Measurements from ENCODE around the gene HSPBP1.
"Not testable (repeated sequence)": the region's sequence is repeated elsewhere in the genome, so short reads cannot be mapped to it uniquely, and the experiment has no call there.

The HSPBP1 gene

DNA sequence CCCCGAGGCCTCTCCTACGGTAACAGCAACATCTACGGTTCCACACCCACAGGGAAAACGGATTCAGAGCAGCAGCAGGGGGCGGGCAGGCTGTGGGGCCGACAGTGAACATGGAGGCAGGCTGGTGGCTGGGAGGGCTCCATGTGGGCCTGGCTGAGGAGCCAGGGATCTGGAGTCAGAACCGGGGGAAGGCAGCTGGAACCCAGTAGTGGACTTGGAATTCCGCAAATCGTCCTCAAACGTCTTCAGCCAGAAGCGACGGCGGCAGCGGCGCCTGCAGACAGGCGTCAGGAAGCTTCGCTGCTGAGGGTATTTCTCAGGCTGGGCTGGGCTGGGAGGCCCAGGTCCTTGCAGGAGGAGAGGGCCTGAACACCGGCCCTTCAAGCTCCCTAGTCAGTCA lies 53.1 kb downstream of the HSPBP1 start:
- Histone ChIP-seq H3K27ac (no peak overlapping the region), H3K4me3 (no peak overlapping the region)

DNA sequence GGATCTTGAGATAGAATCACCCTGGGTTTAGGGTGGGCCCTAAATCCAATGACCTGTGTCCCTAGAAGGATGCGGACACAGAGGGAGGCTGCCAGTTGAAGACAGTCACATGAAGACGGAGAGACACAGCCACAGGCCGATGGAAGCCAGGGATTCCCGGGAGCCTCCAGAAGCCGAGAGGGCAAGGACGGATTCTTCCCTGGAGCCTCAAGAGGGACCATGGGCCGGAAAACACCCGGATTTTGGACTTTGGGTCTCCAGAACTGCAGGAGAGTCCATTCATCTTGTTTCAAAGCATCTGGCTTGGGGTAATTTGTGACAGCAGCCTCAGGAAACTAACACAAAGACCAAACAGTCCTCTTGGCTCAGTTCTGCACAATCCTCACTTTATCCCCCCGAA lies 53.6 kb downstream of the HSPBP1 start:
- H3K4me3 ChIP-seq, result no peak overlapping the region
- H3K27ac ChIP-seq, result no peak overlapping the region

- no peak overlapping the region for H3K4me3 ChIP-seq
- no peak overlapping the region for H3K27ac ChIP-seq
Measured at GRCh38 chr19:55225415-55225958, 54.4 kb downstream of the HSPBP1 start.

- not testable (repeated sequence) for H3K4me3 ChIP-seq, H3K27ac ChIP-seq
Measured at GRCh38 chr19:55224679-55225414, 55.1 kb downstream of the HSPBP1 start.

DNA sequence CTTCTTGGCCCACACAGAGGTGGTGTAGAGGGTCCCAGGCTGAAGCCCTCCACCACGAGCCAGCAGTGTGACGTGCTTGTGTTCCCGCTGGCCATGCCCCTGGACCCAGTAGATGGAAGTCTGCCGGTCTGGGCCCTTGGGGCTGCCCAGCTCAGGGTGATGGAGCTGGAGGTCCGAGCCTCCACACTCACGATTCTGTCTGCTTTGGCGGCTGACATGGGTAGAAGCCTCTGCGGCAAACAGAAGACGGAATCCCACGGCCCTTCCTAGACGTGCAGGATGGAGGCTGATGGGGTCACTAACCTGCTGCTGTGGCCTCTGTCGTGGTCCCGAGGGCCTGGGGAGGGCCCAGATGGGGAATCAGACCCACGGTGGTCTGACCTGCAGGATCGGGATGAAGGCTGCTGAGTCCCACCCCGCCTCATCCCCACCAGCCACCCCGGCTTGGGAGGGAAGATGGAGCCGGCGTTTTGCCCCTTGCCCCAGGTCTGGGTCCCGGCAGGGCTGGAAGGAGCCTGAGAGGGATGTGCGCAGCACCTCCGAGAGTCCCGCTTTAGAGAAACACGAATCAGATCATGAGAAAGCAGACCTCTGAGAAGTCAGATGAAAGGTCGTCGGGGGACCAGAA lies 55.8 kb downstream of the HSPBP1 start:
- H3K4me3 ChIP-seq, result no peak overlapping the region
- no peak overlapping the region for H3K27ac ChIP-seq

GRCh38 chr19:55223291-55224037 lies 56.4 kb downstream of the HSPBP1 start:
- Histone ChIP-seq H3K27ac (no peak overlapping the region), H3K4me3 (no peak overlapping the region)

DNA sequence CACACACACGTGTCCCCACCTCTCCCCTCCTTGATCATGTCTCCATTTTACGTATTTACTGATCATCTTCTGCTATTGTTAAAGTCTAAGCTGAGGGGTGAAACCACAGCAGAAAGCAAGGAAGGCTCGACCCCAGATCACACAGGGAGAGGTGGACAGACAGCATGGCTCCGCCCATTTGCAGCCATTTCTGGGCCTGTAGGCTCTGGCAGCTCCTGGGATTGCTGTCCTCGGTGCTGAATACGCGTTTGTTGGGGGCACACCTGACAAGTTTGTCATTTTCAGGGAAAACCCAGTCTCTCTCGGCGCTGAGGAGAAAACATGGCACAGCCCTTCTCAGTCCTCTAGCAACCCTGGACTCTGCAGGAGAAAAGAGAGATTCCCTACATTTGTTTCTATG lies 59.4 kb downstream of the HSPBP1 start:
- Histone ChIP-seq H3K4me3 (no peak overlapping the region), H3K27ac (no peak overlapping the region)

- H3K27ac ChIP-seq, result peak overlapping the region in 18 of 21 experiments; percentile 20 to 85 (median 66)
- peak overlapping the region; percentile 20 to 39 (median 27) for H3K4me3 ChIP-seq
Measured at GRCh38 chr19:55216461-55217198, 63.3 kb downstream of the HSPBP1 start.

DNA sequence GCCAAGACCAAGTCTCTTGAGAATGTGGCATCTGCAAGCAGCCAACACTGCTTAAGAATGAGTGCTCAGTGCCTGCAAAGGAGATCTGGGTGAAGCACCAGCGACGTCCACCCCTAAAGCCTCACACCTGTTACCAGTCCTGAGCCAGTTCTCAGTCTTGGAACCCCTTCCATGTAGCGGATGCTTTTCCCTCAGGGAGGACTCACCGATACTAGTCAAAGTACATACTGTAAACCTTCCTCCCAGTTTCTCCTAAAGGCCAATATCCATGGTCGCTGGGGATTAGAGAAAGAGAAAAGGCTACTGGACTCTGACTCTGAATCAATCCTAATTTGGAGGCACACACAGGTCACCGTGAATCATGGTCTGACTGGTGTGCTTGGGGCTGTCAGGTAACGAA lies 66.4 kb downstream of the HSPBP1 start:
- no peak overlapping the region for H3K27ac ChIP-seq
- no peak overlapping the region for H3K4me3 ChIP-seq

DNA sequence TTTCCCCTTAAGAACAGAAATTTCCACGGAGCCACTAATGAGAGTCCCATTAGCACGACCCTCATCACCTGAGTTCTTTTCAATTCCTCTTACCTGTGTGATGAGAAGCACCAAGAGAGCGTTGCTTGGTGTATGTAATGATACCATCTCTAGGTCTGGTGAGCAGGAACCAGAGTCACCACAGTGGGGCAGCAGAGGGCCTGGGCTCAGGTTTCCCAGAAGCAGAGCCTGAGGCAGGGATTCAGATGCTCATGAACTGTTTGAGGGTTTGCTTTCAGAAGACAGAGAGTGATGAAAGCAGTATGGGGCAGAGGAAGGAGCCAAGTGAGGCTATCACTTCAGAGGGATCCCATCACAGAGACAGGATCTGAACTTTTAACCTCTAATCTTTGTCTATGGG lies 67.5 kb downstream of the HSPBP1 start:
- H3K27ac ChIP-seq, result no peak overlapping the region

More for the DNA sequence above, 67.5 kb downstream of the HSPBP1 start:
- H3K4me3 ChIP-seq, result no peak overlapping the region

Data from skin epidermis (tissue), 12 donors.